GM21825 (cell line): ENCODE data around the gene SOWAHC.

ENCODE experiments used
- ATAC-seq: cut with Tn5 transposase; IDR thresholded peaks from one replicate; pipeline ENCODE4 v1.9.1; 2021; ENCODE audit warnings: mild to moderate bottlenecking, moderate library complexity; ENCODE audit not compliant: unreplicated experiment

SOWAHC gene

DNA sequence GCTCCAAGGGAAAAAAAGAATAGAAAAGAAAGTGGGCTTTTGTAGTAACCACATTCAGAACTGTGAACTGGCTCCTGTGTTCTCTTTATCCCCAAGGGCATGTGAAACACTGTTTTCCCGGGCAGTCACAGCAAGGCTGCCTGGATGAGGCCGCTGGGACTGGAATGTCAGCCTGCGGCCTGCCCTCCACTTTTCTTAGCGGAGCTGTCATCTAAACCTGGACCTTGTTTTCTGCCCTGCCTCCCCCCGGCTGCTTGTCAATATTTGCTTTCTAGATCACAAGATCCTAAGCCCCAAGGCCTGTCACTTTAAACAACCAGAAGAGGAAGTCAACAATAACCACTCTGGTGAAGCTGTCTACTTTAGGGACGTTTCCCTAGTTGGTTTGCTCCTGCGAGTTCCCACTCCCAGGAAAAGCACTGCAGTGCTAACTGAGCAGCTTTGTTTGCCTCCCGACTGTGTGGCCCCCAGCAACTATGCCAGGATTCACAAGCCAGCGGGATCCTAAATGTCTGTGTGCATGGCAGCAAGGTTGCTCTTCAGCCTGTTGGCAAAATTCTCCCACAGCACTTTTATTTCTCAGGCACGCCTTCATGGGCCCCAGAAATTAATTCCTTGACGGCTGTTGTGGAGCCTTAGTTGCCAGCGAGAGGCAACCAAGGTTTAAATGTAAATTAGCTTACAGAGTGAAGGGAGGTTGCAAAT is 30.6 kb downstream of the SOWAHC start:
- ATAC-seq: no peak

GRCh38 chr2:109645412-109646184 is 31.4 kb downstream of the SOWAHC start:
- ATAC-seq: no peak

GRCh38 chr2:109646961-109647360 is 32.8 kb downstream of the SOWAHC start:
- ATAC-seq: no peak

DNA sequence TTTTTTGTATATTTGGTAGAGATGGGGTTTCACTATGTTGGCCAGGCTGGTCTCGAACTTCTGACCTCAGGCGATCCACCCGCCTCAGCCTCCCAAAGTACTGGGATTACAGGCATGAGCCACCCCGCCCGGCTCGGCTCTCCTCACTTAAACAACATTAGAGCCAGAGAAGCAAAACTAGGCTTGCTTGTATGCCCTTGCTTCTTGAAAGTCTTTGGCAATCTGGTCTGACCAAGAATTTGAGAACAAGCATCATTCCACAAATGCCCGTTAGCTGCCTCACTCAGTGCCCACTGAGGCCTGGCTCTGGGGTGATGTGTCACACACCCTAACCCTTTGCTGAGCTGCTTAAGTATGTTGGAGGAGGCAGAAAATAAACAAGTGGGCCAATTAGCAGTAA is 33.5 kb downstream of the SOWAHC start:
- ATAC-seq: no peak

- no peak for ATAC-seq
Observed at GRCh38 chr2:109648041-109648527, 33.9 kb downstream of the SOWAHC start.

- no peak for ATAC-seq
Observed at GRCh38 chr2:109649736-109650695, 35.9 kb downstream of the SOWAHC start.

- ATAC-seq: no peak
Observed at GRCh38 chr2:109654326-109655050, 40.3 kb downstream of the SOWAHC start.

- ATAC-seq: no peak
Observed at GRCh38 chr2:109655287-109655686, 41.1 kb downstream of the SOWAHC start.

GRCh38 chr2:109659396-109660045 is 45.4 kb downstream of the SOWAHC start:
- no peak for ATAC-seq

- ATAC-seq: no peak
Observed at GRCh38 chr2:109660046-109660860, 46.1 kb downstream of the SOWAHC start.

- no peak for ATAC-seq
Observed at GRCh38 chr2:109662889-109663288, 48.7 kb downstream of the SOWAHC start.

- no peak for ATAC-seq
Observed at GRCh38 chr2:109663721-109664120, 49.6 kb downstream of the SOWAHC start.

DNA sequence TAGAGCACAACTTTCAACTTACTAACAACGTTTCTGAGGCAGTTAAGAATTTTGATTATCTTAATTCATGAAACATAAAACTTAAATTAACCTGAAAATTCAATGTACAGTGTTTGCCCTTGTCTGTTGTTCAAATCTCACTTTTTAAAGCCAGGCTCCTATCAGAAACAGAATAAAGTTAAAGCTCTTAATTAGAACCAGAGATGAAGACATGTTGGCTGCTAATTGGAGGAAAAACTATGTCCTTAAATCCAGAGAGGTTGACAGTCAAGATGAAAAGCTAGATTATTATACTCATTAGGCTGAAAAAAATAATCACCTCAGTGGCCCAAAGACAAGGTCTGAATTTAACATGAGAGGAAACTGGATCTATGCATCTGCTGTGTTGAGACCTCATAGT is 52.3 kb downstream of the SOWAHC start:
- no peak for ATAC-seq
